Lower leg skin (tissue), 3 donors: ENCODE data around the gene SIGMAR1.
A peak's percentile ranks its signal among the peaks of the same experiment; 100 is the strongest.

Experiments used
- POLR2A ChIP-seq, 2 donors: fragments of 450-650 bp; IDR thresholded peaks; one replicate each; pipeline ENCODE4 v1.6.1; 2016 to 2017; ENCODE audit warnings: antibody characterized with exemption in 2 of 2, mild to moderate bottlenecking in 1 of 2, moderate library complexity in 1 of 2
- TF ChIP-seq, protein P1 (sequence below), 3 donors: fragments of 450-650 bp; IDR thresholded peaks; one replicate each; pipeline ENCODE4 v1.5.1; 2016; ENCODE audit warnings: antibody characterized with exemption in 3 of 3, mild to moderate bottlenecking in 3 of 3, moderate library complexity in 2 of 3

GRCh38 chr9:34675048-34675714 is 37.6 kb upstream of the SIGMAR1 start:
- no peak for TF ChIP-seq POLR2A (IDR thresholded peaks at IDR 0.05)
- TF ChIP-seq, protein P1, sequence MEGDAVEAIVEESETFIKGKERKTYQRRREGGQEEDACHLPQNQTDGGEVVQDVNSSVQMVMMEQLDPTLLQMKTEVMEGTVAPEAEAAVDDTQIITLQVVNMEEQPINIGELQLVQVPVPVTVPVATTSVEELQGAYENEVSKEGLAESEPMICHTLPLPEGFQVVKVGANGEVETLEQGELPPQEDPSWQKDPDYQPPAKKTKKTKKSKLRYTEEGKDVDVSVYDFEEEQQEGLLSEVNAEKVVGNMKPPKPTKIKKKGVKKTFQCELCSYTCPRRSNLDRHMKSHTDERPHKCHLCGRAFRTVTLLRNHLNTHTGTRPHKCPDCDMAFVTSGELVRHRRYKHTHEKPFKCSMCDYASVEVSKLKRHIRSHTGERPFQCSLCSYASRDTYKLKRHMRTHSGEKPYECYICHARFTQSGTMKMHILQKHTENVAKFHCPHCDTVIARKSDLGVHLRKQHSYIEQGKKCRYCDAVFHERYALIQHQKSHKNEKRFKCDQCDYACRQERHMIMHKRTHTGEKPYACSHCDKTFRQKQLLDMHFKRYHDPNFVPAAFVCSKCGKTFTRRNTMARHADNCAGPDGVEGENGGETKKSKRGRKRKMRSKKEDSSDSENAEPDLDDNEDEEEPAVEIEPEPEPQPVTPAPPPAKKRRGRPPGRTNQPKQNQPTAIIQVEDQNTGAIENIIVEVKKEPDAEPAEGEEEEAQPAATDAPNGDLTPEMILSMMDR (IDR thresholded peaks at IDR 0.05), result peak in 1 of 3 donors; percentile 41
